Choroid plexus epithelial cell (primary cell): ENCODE data around the gene KRTAP9-7.
"Not testable (repeated sequence)": the region's sequence is repeated elsewhere in the genome, so short reads cannot be mapped to it uniquely, and the experiment has no call there.

Experiments used
- DNase-seq: peaks from one replicate; pipeline ENCODE4 v3.0.0-alpha.2; 2010; ENCODE audit warnings: low read depth
- H3K4me3 ChIP-seq: 2 replicates; pipeline ENCODE4 v1.5.1; 2011; ENCODE audit warnings: low read depth, mild to moderate bottlenecking, control low read depth, low read length, moderate library complexity
- CTCF ChIP-seq: conservative IDR thresholded peaks from 2 replicates; pipeline ENCODE4 v1.5.1; 2011; ENCODE audit warnings: low read depth, mild to moderate bottlenecking, control low read depth, inconsistent platforms, low read length, moderate library complexity

The KRTAP9-7 gene

GRCh38 chr17:41251261-41251660, 24.2 kb upstream of the KRTAP9-7 start:
- no peak for TF ChIP-seq CTCF

GRCh38 chr17:41254861-41255260, 20.6 kb upstream of the KRTAP9-7 start:
- H3K4me3 ChIP-seq, result no peak overlapping the region
- no peak for DNase-seq
- no peak for TF ChIP-seq CTCF

More at GRCh38 chr17:41251261-41251660, 24.2 kb upstream of the KRTAP9-7 start:
- no peak for DNase-seq
- H3K4me3 ChIP-seq, result no peak overlapping the region

DNA sequence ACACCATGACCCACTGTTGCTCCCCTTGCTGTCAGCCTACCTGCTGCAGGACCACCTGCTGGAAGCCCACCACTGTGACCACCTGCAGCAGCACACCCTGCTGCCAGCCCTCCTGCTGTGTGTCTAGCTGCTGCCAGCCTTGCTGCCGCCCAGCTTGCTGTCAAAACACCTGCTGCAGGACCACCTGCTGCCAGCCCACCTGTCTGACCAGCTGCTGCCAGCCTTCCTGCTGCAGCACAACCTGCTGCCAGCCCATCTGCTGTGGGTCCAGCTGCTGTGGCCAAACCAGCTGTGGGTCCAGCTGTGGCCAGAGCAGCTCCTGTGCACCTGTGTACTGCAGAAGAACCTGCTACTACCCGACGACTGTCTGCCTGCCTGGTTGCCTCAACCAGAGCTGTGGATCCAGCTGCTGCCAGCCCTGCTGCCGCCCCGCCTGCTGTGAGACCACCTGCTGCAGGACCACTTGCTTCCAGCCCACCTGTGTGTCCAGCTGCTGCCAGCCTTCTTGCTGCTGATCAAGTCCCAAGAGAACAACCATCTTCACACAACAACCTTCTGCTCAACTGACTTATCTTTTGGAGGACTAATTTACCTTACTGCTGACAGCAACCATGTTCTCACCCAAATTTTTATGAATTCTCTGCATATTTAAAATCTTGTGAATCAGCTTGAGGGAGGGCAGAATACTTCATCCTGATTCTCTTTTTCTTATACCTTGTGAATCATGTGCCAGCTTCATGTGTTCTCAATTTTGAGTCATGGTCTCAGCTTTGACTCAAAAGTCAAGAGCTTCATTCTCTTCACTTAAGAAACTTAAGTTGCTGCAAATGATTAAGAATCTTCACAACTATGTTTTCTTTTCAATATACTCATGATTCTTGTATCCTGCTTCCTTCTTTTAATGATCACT, 19.9 kb upstream of the KRTAP9-7 start, which contains the start of gene KRTAP9-9:
Gene KRTAP9-9, plus strand, starts transcription at position 4 of the 910 bp plus-strand sequence.
- DNase-seq, H3K4me3 ChIP-seq: not testable (repeated sequence)

- DNase-seq, result no peak
- no peak overlapping the region for H3K4me3 ChIP-seq
- TF ChIP-seq CTCF, result no peak
Measured at GRCh38 chr17:41256291-41256685, 19.2 kb upstream of the KRTAP9-7 start.

DNA sequence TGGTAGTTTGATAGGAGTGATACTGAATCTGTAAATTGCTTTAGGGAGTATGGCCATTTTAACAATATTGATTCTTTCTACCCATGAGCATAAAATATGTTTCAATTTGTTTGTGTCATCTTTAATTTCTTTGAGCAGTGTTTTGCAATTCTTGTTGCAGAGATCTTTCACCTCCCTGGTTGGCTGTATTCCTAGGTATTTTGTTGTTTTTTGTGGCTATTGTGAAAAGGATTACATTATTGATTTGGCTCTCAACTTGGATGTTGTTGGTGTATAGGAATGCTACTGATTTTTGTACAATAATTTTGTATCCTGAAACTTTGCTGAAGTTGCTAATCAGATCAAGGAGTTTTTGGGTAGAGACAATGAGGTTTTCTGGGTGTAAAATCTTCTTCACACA, 17.1 kb upstream of the KRTAP9-7 start:
- no peak for TF ChIP-seq CTCF

GRCh38 chr17:41263212-41263611, 12.3 kb upstream of the KRTAP9-7 start:
- no peak for DNase-seq
- no peak for TF ChIP-seq CTCF
- no peak overlapping the region for H3K4me3 ChIP-seq

More for the DNA sequence above, 17.1 kb upstream of the KRTAP9-7 start:
- no peak overlapping the region for H3K4me3 ChIP-seq
- no peak for DNase-seq

DNA sequence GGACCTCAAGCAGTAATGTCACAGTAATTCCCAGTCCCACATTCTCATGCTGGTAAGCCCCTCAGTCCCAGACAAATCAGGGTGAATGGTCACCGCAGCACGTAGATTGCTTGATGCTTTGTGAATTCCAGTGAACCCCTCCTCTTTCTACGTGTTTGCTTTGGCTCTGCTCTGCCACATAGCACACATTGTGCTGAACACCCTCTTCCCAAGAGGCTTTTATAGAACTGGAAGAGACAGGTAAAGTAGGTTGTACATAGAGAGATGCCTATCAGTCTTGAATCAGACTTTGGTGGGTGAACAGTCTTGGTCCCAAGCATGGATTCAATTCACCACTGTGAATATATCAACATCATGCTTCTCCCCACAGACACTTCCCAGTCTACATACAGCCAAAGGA, 10.9 kb upstream of the KRTAP9-7 start:
- no peak for DNase-seq
- H3K4me3 ChIP-seq, result no peak overlapping the region
- no peak for TF ChIP-seq CTCF
